ENCODE measurements around the gene BMAL1. TPM values are rescaled to one million over a fixed set of nuclear protein-coding genes. Genes with fewer than 3 reads are reported as not detected.

BMAL1 gene
- total RNA-seq, 1 donor from 2014 or later, result 21.1 TPM

- intact Hi-C loops (cut with micrococcal nuclease), result loop anchor here (1.0 to 2.0 kb wide), 5 partner anchors 21 to 79 kb away; no protein-coding TSS in a partner anchor
- DNase-seq (ENCODE audit: low spot score), result no peak
- H3K4me3 Mint-ChIP-seq (ENCODE audit: low read depth), result no peak overlapping the region
- peaks cover 49% of the 10 kb centered on the region for H3K4me1 Mint-ChIP-seq (ENCODE audit: low read depth)
- peak overlapping the region; percentile 58 for H3K27ac Mint-ChIP-seq
- H3K36me3 Mint-ChIP-seq (ENCODE audit: low read depth), result peaks cover 10% of the 10 kb centered on the region
- no peaks in the 10 kb centered on the region for H3K9me3 Mint-ChIP-seq
- no peaks in the 10 kb centered on the region for H3K27me3 Mint-ChIP-seq (ENCODE audit: low read depth)
Measured at GRCh38 chr11:13287681-13288080, 10.1 kb downstream of the BMAL1 start.

GRCh38 chr11:13288375-13289029 lies 10.9 kb downstream of the BMAL1 start:
- intact Hi-C loops (cut with micrococcal nuclease), result loop anchor here (1.0 kb wide), 1 partner anchor 31 kb away; no protein-coding TSS in a partner anchor
- Mint-ChIP-seq H3K36me3 (ENCODE audit: low read depth) (peaks cover 10% of the 10 kb centered on the region), H3K27me3 (ENCODE audit: low read depth) (no peaks in the 10 kb centered on the region), H3K27ac (peak overlapping the region; percentile 91), H3K4me1 (ENCODE audit: low read depth) (peaks cover 46% of the 10 kb centered on the region), H3K4me3 (ENCODE audit: low read depth) (peak overlapping the region; percentile 47), H3K9me3 (no peaks in the 10 kb centered on the region)
- no peak for DNase-seq (ENCODE audit: low spot score)

GRCh38 chr11:13289081-13289480 lies 11.5 kb downstream of the BMAL1 start:
- peaks cover 10% of the 10 kb centered on the region for H3K36me3 Mint-ChIP-seq (ENCODE audit: low read depth)
- intact Hi-C loops (cut with micrococcal nuclease), result no loop called here
- H3K9me3 Mint-ChIP-seq, result no peaks in the 10 kb centered on the region
- no peak for DNase-seq (ENCODE audit: low spot score)
- H3K4me3 Mint-ChIP-seq (ENCODE audit: low read depth), result no peak overlapping the region
- no peaks in the 10 kb centered on the region for H3K27me3 Mint-ChIP-seq (ENCODE audit: low read depth)
- H3K27ac Mint-ChIP-seq, result no peak overlapping the region
- peaks cover 46% of the 10 kb centered on the region for H3K4me1 Mint-ChIP-seq (ENCODE audit: low read depth)

GRCh38 chr11:13290221-13290980 lies 12.8 kb downstream of the BMAL1 start:
- H3K36me3 Mint-ChIP-seq (ENCODE audit: low read depth), result peaks cover 5% of the 10 kb centered on the region
- DNase-seq (ENCODE audit: low spot score), result no peak
- no peak overlapping the region for H3K4me3 Mint-ChIP-seq (ENCODE audit: low read depth)
- H3K4me1 Mint-ChIP-seq (ENCODE audit: low read depth), result peaks cover 40% of the 10 kb centered on the region
- intact Hi-C loops (cut with micrococcal nuclease), result no loop called here
- H3K27me3 Mint-ChIP-seq (ENCODE audit: low read depth), result no peaks in the 10 kb centered on the region
- H3K9me3 Mint-ChIP-seq, result no peaks in the 10 kb centered on the region
- H3K27ac Mint-ChIP-seq, result no peak overlapping the region

- Mint-ChIP-seq H3K4me3 (ENCODE audit: low read depth) (no peak overlapping the region), H3K9me3 (no peaks in the 10 kb centered on the region), H3K36me3 (ENCODE audit: low read depth) (peaks cover 5% of the 10 kb centered on the region), H3K27ac (no peak overlapping the region), H3K4me1 (ENCODE audit: low read depth) (peaks cover 42% of the 10 kb centered on the region), H3K27me3 (ENCODE audit: low read depth) (no peaks in the 10 kb centered on the region)
- intact Hi-C loops (cut with micrococcal nuclease), result no loop called here
- no peak for DNase-seq (ENCODE audit: low spot score)
Measured at GRCh38 chr11:13291361-13291760, 13.8 kb downstream of the BMAL1 start.

- no peak for DNase-seq (ENCODE audit: low spot score)
- Mint-ChIP-seq H3K4me1 (ENCODE audit: low read depth) (peaks cover 40% of the 10 kb centered on the region), H3K27me3 (ENCODE audit: low read depth) (no peaks in the 10 kb centered on the region), H3K27ac (no peak overlapping the region), H3K9me3 (no peaks in the 10 kb centered on the region), H3K36me3 (ENCODE audit: low read depth) (peaks cover 5% of the 10 kb centered on the region), H3K4me3 (ENCODE audit: low read depth) (no peak overlapping the region)
- intact Hi-C loops (cut with micrococcal nuclease), result no loop called here
Measured at GRCh38 chr11:13291800-13292199, 14.2 kb downstream of the BMAL1 start.

GRCh38 chr11:13292970-13293369 lies 15.4 kb downstream of the BMAL1 start:
- DNase-seq (ENCODE audit: low spot score), result no peak
- Mint-ChIP-seq H3K9me3 (no peaks in the 10 kb centered on the region), H3K36me3 (ENCODE audit: low read depth) (peaks cover 5% of the 10 kb centered on the region), H3K4me1 (ENCODE audit: low read depth) (peaks cover 38% of the 10 kb centered on the region), H3K4me3 (ENCODE audit: low read depth) (no peak overlapping the region), H3K27ac (no peak overlapping the region), H3K27me3 (ENCODE audit: low read depth) (no peaks in the 10 kb centered on the region)
- intact Hi-C loops (cut with micrococcal nuclease), result no loop called here

- H3K9me3 Mint-ChIP-seq, result no peaks in the 10 kb centered on the region
- no peak overlapping the region for H3K27ac Mint-ChIP-seq
- H3K4me3 Mint-ChIP-seq (ENCODE audit: low read depth), result no peak overlapping the region
Measured at GRCh38 chr11:13294178-13294577, 16.6 kb downstream of the BMAL1 start.

GRCh38 chr11:13294771-13295579 lies 17.4 kb downstream of the BMAL1 start:
- no peak overlapping the region for H3K27ac Mint-ChIP-seq
- H3K9me3 Mint-ChIP-seq, result no peaks in the 10 kb centered on the region
- intact Hi-C loops (cut with micrococcal nuclease), result no loop called here
- no peak overlapping the region for H3K4me3 Mint-ChIP-seq (ENCODE audit: low read depth)
- no peaks in the 10 kb centered on the region for H3K27me3 Mint-ChIP-seq (ENCODE audit: low read depth)
- peaks cover 3% of the 10 kb centered on the region for H3K36me3 Mint-ChIP-seq (ENCODE audit: low read depth)
- DNase-seq (ENCODE audit: low spot score), result no peak
- peaks cover 29% of the 10 kb centered on the region for H3K4me1 Mint-ChIP-seq (ENCODE audit: low read depth)

More at GRCh38 chr11:13294178-13294577, 16.6 kb downstream of the BMAL1 start:
- Mint-ChIP-seq H3K27me3 (ENCODE audit: low read depth) (no peaks in the 10 kb centered on the region), H3K36me3 (ENCODE audit: low read depth) (peaks cover 2% of the 10 kb centered on the region), H3K4me1 (ENCODE audit: low read depth) (peaks cover 32% of the 10 kb centered on the region)
- intact Hi-C loops (cut with micrococcal nuclease), result no loop called here
- no peak for DNase-seq (ENCODE audit: low spot score)

GRCh38 chr11:13297308-13297916 lies 19.8 kb downstream of the BMAL1 start:
- no peaks in the 10 kb centered on the region for H3K9me3 Mint-ChIP-seq
- intact Hi-C loops (cut with micrococcal nuclease), result no loop called here
- no peaks in the 10 kb centered on the region for H3K27me3 Mint-ChIP-seq (ENCODE audit: low read depth)
- H3K27ac Mint-ChIP-seq, result peak overlapping the region; percentile 18
- no peak for DNase-seq (ENCODE audit: low spot score)
- peaks cover 3% of the 10 kb centered on the region for H3K36me3 Mint-ChIP-seq (ENCODE audit: low read depth)
- H3K4me3 Mint-ChIP-seq (ENCODE audit: low read depth), result no peak overlapping the region
- peaks cover 23% of the 10 kb centered on the region for H3K4me1 Mint-ChIP-seq (ENCODE audit: low read depth)

- peaks cover 3% of the 10 kb centered on the region for H3K36me3 Mint-ChIP-seq (ENCODE audit: low read depth)
- peaks cover 23% of the 10 kb centered on the region for H3K4me1 Mint-ChIP-seq (ENCODE audit: low read depth)
- H3K27me3 Mint-ChIP-seq (ENCODE audit: low read depth), result no peaks in the 10 kb centered on the region
- H3K9me3 Mint-ChIP-seq, result no peaks in the 10 kb centered on the region
- H3K27ac Mint-ChIP-seq, result peak overlapping the region; percentile 18
- intact Hi-C loops (cut with micrococcal nuclease), result no loop called here
- DNase-seq (ENCODE audit: low spot score), result no peak
- no peak overlapping the region for H3K4me3 Mint-ChIP-seq (ENCODE audit: low read depth)
Measured at GRCh38 chr11:13297917-13298356, 20.3 kb downstream of the BMAL1 start.

- intact Hi-C loops (cut with micrococcal nuclease), result no loop called here
- no peak overlapping the region for H3K27ac Mint-ChIP-seq
- DNase-seq (ENCODE audit: low spot score), result no peak
- peaks cover 30% of the 10 kb centered on the region for H3K4me1 Mint-ChIP-seq (ENCODE audit: low read depth)
- peaks cover 8% of the 10 kb centered on the region for H3K36me3 Mint-ChIP-seq (ENCODE audit: low read depth)
- H3K4me3 Mint-ChIP-seq (ENCODE audit: low read depth), result no peak overlapping the region
- no peaks in the 10 kb centered on the region for H3K27me3 Mint-ChIP-seq (ENCODE audit: low read depth)
- no peaks in the 10 kb centered on the region for H3K9me3 Mint-ChIP-seq
Measured at GRCh38 chr11:13298765-13299164, 21.2 kb downstream of the BMAL1 start.

All from activated T-helper 2 cell treated with anti-CD3 and anti-CD28 coated beads, Interferon-gamma antibody, Interleukin-2, Interleukin-4, amounts not matched to agents 10 μg/mL and 5 μg/mL and 100 μg/mL, durations not matched to agents 14 hours and 24 hours and 36 hours (primary cell).